ENCODE data around the gene GPR149. TPM values are rescaled to one million over a fixed set of nuclear protein-coding genes. Genes with fewer than 3 reads are reported as not detected.
"Not testable (repeated sequence)": the region's sequence is repeated elsewhere in the genome, so short reads cannot be mapped to it uniquely, and the experiment has no call there.

Gene GPR149
- total RNA-seq (2014; rRNA removed; shearing (Covaris generic)), result not detected in 2 replicates

GRCh38 chr3:154430014-154430413 is at the start of gene GPR149:
Gene GPR149, minus strand, starts transcription at chr3:154430190. Its CDS starts 575 bp downstream, at chr3:154429615.
- DNase-seq, result no peak

GRCh38 chr3:154473769-154474168 is 43.8 kb upstream of the GPR149 start:
- DNase-seq, result no peak
- Histone ChIP-seq H3K27me3 (no peaks in the 10 kb centered on the region), H3K36me3 (no peaks in the 10 kb centered on the region), H3K4me1 (no peaks in the 10 kb centered on the region), H3K27ac (no peak overlapping the region), H3K4me3 (no peak overlapping the region), H3K9me3 (replicated peaks) (no peaks in the 10 kb centered on the region)

More at GRCh38 chr3:154430014-154430413, at the start of gene GPR149:
- H3K4me1 ChIP-seq, result no peaks in the 10 kb centered on the region
- no peaks in the 10 kb centered on the region for H3K36me3 ChIP-seq
- H3K27ac ChIP-seq, result no peak within 1 kb of the TSS
- H3K9me3 ChIP-seq (replicated peaks), result no peaks in the 10 kb centered on the region
- H3K27me3 ChIP-seq, result no peaks in the 10 kb centered on the region
- H3K4me3 ChIP-seq, result no peak within 1 kb of the TSS

GRCh38 chr3:154469585-154469984 is 39.6 kb upstream of the GPR149 start:
- Histone ChIP-seq H3K36me3 (no peaks in the 10 kb centered on the region), H3K27me3 (no peaks in the 10 kb centered on the region), H3K9me3 (replicated peaks) (no peaks in the 10 kb centered on the region), H3K4me1 (no peaks in the 10 kb centered on the region), H3K4me3 (no peak overlapping the region), H3K27ac (no peak overlapping the region)
- no peak for DNase-seq

- Histone ChIP-seq H3K27ac (no peak overlapping the region), H3K4me1 (no peaks in the 10 kb centered on the region), H3K9me3 (replicated peaks) (no peaks in the 10 kb centered on the region), H3K4me3 (no peak overlapping the region), H3K27me3 (no peaks in the 10 kb centered on the region), H3K36me3 (no peaks in the 10 kb centered on the region)
- no peak for DNase-seq
These were observed 34.6 kb upstream of the GPR149 start for GRCh38 chr3:154464440-154465190.

- Histone ChIP-seq H3K4me3 (no peak overlapping the region), H3K4me1 (no peaks in the 10 kb centered on the region), H3K27ac (no peak overlapping the region), H3K36me3 (no peaks in the 10 kb centered on the region), H3K27me3 (no peaks in the 10 kb centered on the region), H3K9me3 (replicated peaks) (no peaks in the 10 kb centered on the region)
- DNase-seq, result no peak
These were observed 28.6 kb upstream of the GPR149 start for GRCh38 chr3:154458560-154458959.

GRCh38 chr3:154439081-154439480 is 9.1 kb upstream of the GPR149 start:
- H3K27me3 ChIP-seq; H3K27ac ChIP-seq; H3K4me3 ChIP-seq; H3K4me1 ChIP-seq; DNase-seq; H3K9me3 ChIP-seq (replicated peaks); H3K36me3 ChIP-seq: not testable (repeated sequence)

- no peaks in the 10 kb centered on the region for H3K36me3 ChIP-seq
- H3K4me3 ChIP-seq, result no peak overlapping the region
- no peaks in the 10 kb centered on the region for H3K4me1 ChIP-seq
- H3K9me3 ChIP-seq (replicated peaks), result no peaks in the 10 kb centered on the region
- no peak overlapping the region for H3K27ac ChIP-seq
- H3K27me3 ChIP-seq, result no peaks in the 10 kb centered on the region
- DNase-seq, result no peak
These were observed 1.1 kb upstream of the GPR149 start for GRCh38 chr3:154431043-154431442.

- H3K4me3 ChIP-seq, result no peak overlapping the region
- no peak overlapping the region for H3K27ac ChIP-seq
- H3K9me3 ChIP-seq (replicated peaks), result no peaks in the 10 kb centered on the region
- no peak for DNase-seq
- no peaks in the 10 kb centered on the region for H3K36me3 ChIP-seq
- H3K4me1 ChIP-seq, result no peaks in the 10 kb centered on the region
- H3K27me3 ChIP-seq, result no peaks in the 10 kb centered on the region
These were observed 1.4 kb downstream of the GPR149 start for GRCh38 chr3:154428286-154429206.

GRCh38 chr3:154427685-154428285 is 2.2 kb downstream of the GPR149 start:
- Histone ChIP-seq H3K27me3 (no peaks in the 10 kb centered on the region), H3K9me3 (replicated peaks) (no peaks in the 10 kb centered on the region), H3K4me3 (no peak overlapping the region)

GRCh38 chr3:154422694-154423093 is 7.3 kb downstream of the GPR149 start:
- no peak for DNase-seq
- Histone ChIP-seq H3K9me3 (replicated peaks) (no peaks in the 10 kb centered on the region), H3K27ac (no peak overlapping the region), H3K4me1 (no peaks in the 10 kb centered on the region), H3K27me3 (no peaks in the 10 kb centered on the region), H3K4me3 (no peak overlapping the region), H3K36me3 (no peaks in the 10 kb centered on the region)

More at GRCh38 chr3:154427685-154428285, 2.2 kb downstream of the GPR149 start:
- Histone ChIP-seq H3K4me1 (no peaks in the 10 kb centered on the region), H3K36me3 (no peaks in the 10 kb centered on the region), H3K27ac (no peak overlapping the region)
- no peak for DNase-seq

GRCh38 chr3:154421083-154421482 is 8.9 kb downstream of the GPR149 start:
- peak; percentile 26 to 54 for DNase-seq
- H3K9me3 ChIP-seq (replicated peaks), result no peaks in the 10 kb centered on the region
- H3K27ac ChIP-seq, result no peak overlapping the region
- H3K27me3 ChIP-seq, result no peaks in the 10 kb centered on the region
- no peaks in the 10 kb centered on the region for H3K36me3 ChIP-seq
- no peak overlapping the region for H3K4me3 ChIP-seq
- H3K4me1 ChIP-seq, result no peaks in the 10 kb centered on the region

- Histone ChIP-seq H3K9me3 (replicated peaks) (no peaks in the 10 kb centered on the region), H3K4me1 (no peaks in the 10 kb centered on the region), H3K4me3 (no peak overlapping the region), H3K27ac (no peak overlapping the region), H3K27me3 (no peaks in the 10 kb centered on the region), H3K36me3 (no peaks in the 10 kb centered on the region)
- no peak for DNase-seq
These were observed 31.7 kb downstream of the GPR149 start for GRCh38 chr3:154398084-154398967.

GRCh38 chr3:154389861-154390260 is 40.1 kb downstream of the GPR149 start:
- Histone ChIP-seq H3K27ac (no peak overlapping the region), H3K27me3 (no peaks in the 10 kb centered on the region), H3K4me3 (no peak overlapping the region), H3K36me3 (no peaks in the 10 kb centered on the region), H3K4me1 (no peaks in the 10 kb centered on the region), H3K9me3 (replicated peaks) (no peaks in the 10 kb centered on the region)
- DNase-seq, result no peak

GRCh38 chr3:154384479-154384878 is 45.5 kb downstream of the GPR149 start:
- DNase-seq, result no peak
- no peaks in the 10 kb centered on the region for H3K4me1 ChIP-seq
- H3K9me3 ChIP-seq (replicated peaks), result no peaks in the 10 kb centered on the region
- no peaks in the 10 kb centered on the region for H3K27me3 ChIP-seq
- no peak overlapping the region for H3K27ac ChIP-seq
- H3K36me3 ChIP-seq, result no peaks in the 10 kb centered on the region
- no peak overlapping the region for H3K4me3 ChIP-seq
